ENCODE measurements around the gene LEMD2.

LEMD2 gene

DNA sequence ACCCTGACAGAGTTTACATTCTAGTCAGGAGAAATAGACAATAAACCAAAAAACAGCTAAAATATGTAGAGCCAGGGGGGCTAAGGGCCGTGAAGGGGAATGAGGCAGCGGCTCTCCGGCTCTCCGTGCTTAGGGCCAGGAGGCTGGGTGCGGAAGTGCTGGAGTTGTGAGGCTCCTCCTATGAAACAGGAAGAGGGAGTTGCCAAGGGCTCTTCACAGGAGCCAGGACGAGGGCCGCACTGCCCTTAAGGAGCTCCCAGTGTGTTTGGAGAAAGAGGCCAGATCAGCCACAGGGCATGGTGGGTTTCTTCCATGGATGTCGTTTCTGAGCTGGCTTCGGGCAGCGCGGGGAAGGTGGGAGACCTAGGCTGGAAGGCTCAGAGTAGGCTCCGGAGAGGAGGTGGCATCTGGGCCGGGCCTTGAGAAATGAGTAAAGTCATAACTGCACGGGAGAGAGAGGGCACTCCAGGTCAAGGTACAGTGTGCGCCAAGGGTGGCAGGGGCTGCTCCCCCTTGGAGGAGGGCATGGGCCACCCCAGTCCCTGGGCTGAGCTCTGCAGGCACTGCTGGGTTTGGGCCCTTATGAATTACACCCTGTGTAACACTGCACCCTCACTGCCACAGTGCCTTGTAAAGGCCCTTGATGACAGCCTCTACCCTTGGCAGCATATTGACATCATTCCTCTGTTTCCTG, 35.7 kb upstream of the LEMD2 start:
- no peak for DNase-seq (ENCODE audit: low spot score)
- TF ChIP-seq, protein P1, sequence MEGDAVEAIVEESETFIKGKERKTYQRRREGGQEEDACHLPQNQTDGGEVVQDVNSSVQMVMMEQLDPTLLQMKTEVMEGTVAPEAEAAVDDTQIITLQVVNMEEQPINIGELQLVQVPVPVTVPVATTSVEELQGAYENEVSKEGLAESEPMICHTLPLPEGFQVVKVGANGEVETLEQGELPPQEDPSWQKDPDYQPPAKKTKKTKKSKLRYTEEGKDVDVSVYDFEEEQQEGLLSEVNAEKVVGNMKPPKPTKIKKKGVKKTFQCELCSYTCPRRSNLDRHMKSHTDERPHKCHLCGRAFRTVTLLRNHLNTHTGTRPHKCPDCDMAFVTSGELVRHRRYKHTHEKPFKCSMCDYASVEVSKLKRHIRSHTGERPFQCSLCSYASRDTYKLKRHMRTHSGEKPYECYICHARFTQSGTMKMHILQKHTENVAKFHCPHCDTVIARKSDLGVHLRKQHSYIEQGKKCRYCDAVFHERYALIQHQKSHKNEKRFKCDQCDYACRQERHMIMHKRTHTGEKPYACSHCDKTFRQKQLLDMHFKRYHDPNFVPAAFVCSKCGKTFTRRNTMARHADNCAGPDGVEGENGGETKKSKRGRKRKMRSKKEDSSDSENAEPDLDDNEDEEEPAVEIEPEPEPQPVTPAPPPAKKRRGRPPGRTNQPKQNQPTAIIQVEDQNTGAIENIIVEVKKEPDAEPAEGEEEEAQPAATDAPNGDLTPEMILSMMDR (IDR thresholded peaks at IDR 0.05; ENCODE audit: borderline replicate concordance, control extremely low read depth, extremely low read depth, insufficient read depth, missing control alignments): no peak
- in situ Hi-C loops (cut with MboI; ENCODE audit: low sequenced_read_pairs, unreplicated experiment): no loop called here

DNA sequence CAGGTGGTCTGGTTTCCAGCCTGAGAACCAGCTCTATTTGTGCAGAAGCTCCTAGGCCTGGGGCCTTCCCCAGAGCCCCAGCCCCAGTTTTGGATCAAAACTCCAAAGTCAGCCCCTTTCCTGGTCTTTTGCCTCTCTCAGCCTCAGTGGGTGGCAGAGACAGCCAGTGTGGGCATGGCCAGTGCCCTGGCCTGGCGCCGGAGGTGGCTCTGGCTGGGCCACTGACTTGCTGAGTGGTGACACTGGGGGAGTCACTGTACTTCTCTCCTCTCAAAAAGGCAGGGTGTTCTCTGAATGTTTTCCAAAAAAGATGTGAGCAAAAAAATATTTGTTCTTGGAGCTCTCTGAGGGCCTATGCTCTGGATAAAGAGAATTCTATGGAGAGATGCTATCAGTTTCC, 34.9 kb upstream of the LEMD2 start:
- TF ChIP-seq, protein P1 (IDR thresholded peaks at IDR 0.05; ENCODE audit: borderline replicate concordance, control extremely low read depth, extremely low read depth, insufficient read depth, missing control alignments): no peak
- no peak for DNase-seq (ENCODE audit: low spot score)
- in situ Hi-C loops (cut with MboI; ENCODE audit: low sequenced_read_pairs, unreplicated experiment): no loop called here

DNA sequence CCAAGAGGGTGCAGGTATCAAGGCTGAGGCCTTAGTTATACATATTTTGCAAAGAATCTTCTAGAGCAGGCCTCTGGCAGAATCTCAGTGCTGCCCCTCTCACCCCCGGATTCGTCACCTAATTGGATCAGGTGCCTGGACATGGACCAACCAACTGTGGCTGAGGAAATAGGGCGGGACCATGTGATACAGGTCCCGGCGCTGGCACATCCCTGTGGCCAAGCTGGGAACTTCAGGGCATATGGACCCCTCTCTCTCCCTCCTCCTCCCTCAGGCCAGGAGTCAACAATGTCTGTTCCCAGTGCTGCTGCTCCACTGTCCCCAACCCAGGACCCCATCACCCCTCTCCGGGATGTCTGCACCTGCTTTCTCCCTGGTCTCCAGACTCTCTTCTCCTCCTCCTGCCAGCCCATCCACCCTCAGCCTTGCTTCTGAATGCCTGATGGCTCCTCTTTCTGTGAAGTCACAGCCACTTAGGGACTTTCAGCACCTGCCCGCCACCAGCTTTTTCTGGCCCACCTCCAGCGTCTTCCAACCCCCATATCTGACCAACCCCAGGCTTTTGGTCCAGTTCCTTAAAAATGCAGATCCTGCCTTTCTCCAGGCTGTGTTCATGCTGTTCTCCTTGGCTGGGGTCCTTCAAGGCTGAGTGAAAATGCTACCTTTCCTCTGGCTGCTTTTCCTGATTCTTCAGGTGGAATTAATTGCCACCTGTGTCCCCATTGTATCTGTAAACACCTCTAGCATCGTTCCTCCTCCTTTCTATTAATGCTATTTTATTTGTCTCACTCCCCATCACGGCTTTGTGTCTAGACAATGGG, 33.9 kb upstream of the LEMD2 start:
- in situ Hi-C loops (cut with MboI; ENCODE audit: low sequenced_read_pairs, unreplicated experiment): no loop called here
- DNase-seq (ENCODE audit: low spot score): no peak
- TF ChIP-seq, protein P1 (IDR thresholded peaks at IDR 0.05; ENCODE audit: borderline replicate concordance, control extremely low read depth, extremely low read depth, insufficient read depth, missing control alignments): no peak

DNA sequence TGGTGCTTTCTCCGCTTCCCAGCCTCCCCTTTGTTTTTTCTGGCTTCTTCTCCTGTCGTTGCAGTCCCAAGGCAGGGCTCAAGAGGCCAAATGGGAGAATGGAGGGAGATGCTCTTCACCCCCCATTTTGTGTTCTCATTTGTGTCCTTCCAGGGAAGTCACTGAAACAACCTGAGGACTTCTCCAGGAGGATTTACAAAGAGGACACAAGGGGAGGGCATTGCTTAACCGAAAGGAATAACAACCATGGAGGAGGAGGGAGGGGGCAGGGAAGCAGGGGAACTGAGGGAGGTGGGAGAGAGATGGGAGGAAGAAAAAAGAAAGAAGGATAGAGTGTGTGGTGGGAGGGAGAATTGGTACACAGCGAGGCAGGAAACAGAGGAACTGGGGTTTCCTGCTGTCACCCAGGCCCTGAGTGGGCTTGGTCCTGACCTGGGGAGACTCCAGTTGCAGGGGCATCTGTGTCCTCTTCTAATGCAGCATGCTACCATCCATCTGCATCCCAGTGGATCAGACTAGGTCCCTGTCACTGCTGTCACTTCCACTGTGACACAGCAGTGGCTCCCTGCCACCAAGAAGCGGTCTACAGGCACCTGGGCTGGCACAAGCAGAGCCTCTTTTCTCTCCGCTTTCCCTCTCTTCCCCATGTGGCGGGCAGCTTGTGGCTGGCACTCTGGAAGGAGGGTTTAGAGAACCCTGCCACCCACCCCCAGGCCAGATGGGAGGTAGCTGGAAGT, 32.0 kb upstream of the LEMD2 start:
- in situ Hi-C loops (cut with MboI; ENCODE audit: low sequenced_read_pairs, unreplicated experiment): no loop called here

DNA sequence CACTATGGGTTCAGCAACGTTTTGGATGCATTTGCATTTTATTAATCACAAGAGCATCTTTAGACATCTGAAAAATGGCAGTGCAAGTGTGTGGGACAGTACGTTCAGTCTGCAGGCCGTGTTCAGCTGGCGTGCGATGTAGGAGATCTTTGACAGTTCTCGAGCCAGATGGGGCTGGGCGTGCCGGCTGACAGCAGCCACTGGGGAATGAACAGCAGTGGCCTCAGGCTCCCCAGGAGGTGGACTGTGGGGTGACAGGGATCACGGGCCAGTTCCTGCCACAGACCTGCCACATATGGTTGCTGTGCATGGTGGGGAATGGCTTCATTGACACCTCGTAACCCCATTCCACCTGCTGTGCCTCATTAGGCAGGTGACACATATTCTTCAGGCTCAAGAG, 31.3 kb upstream of the LEMD2 start:
- DNase-seq (ENCODE audit: low spot score): no peak
- in situ Hi-C loops (cut with MboI; ENCODE audit: low sequenced_read_pairs, unreplicated experiment): no loop called here
- TF ChIP-seq, protein P1 (IDR thresholded peaks at IDR 0.05; ENCODE audit: borderline replicate concordance, control extremely low read depth, extremely low read depth, insufficient read depth, missing control alignments): no peak

More for the DNA sequence above, 32.0 kb upstream of the LEMD2 start:
- no peak for DNase-seq (ENCODE audit: low spot score)
- TF ChIP-seq, protein P1 (IDR thresholded peaks at IDR 0.05; ENCODE audit: borderline replicate concordance, control extremely low read depth, extremely low read depth, insufficient read depth, missing control alignments): no peak

- TF ChIP-seq, protein P1 (IDR thresholded peaks at IDR 0.05; ENCODE audit: borderline replicate concordance, control extremely low read depth, extremely low read depth, insufficient read depth, missing control alignments): no peak
- DNase-seq (ENCODE audit: low spot score): no peak
- in situ Hi-C loops (cut with MboI; ENCODE audit: low sequenced_read_pairs, unreplicated experiment): no loop called here
These were observed 30.1 kb upstream of the LEMD2 start for GRCh38 chr6:33819021-33819420.

Data from GM13976 (cell line).